Measurements from ENCODE around the gene LRP1B. TPM values are rescaled to one million over a fixed set of nuclear protein-coding genes. Genes with fewer than 3 reads are reported as not detected.

LRP1B gene
- total and polyA plus RNA-seq, 4 donors = 0.01 to 0.84 (median 0.17) TPM

- H3K9me3 ChIP-seq (ENCODE audit: control insufficient read depth in 4 of 4, low read length in 3 of 4) = no peaks in the 10 kb centered on the region
- no peaks in the 10 kb centered on the region for H3K27me3 ChIP-seq (ENCODE audit: control insufficient read depth in 4 of 4, insufficient read depth in 4 of 4, low read length in 3 of 4)
- no peak overlapping the region for H3K27ac ChIP-seq (ENCODE audit: low read depth in 1 of 2, low read length in 2 of 2)
- no peak for TF ChIP-seq HNF4A (conservative IDR thresholded peaks at IDR 0.05)
- no peaks in the 10 kb centered on the region for H3K36me3 ChIP-seq (ENCODE audit: control insufficient read depth in 4 of 4, insufficient read depth in 3 of 4, low read depth in 1 of 4, low read length in 3 of 4)
- no peaks in the 10 kb centered on the region for H3K4me1 ChIP-seq (ENCODE audit: control insufficient read depth in 4 of 4, insufficient read depth in 4 of 4, low read length in 3 of 4)
- no peak overlapping the region for H3K9ac ChIP-seq (ENCODE audit: low read depth in 1 of 2, low read length in 2 of 2)
- 79% methylated on average over 3 of the region's 3 CpGs for WGBS
- no peak overlapping the region for H3K4me3 ChIP-seq (ENCODE audit: low read depth in 1 of 3, low read length in 3 of 3)
- DNase-seq (ENCODE audit: low spot score) = no peak
These were observed 1460.9 kb downstream of the LRP1B start for GRCh38 chr2:140669911-140670310.

GRCh38 chr2:140667203-140667602, 1463.6 kb downstream of the LRP1B start:
- no peaks in the 10 kb centered on the region for H3K36me3 ChIP-seq (ENCODE audit: control insufficient read depth in 4 of 4, insufficient read depth in 3 of 4, low read depth in 1 of 4, low read length in 3 of 4)
- no peaks in the 10 kb centered on the region for H3K9me3 ChIP-seq (ENCODE audit: control insufficient read depth in 4 of 4, low read length in 3 of 4)
- H3K4me1 ChIP-seq (ENCODE audit: control insufficient read depth in 4 of 4, insufficient read depth in 4 of 4, low read length in 3 of 4) = no peaks in the 10 kb centered on the region
- TF ChIP-seq JUND (IDR thresholded peaks at IDR 0.05) = no peak
- TF ChIP-seq REST (IDR thresholded peaks at IDR 0.05) = no peak
- no peak for TF ChIP-seq EGR1 (IDR thresholded peaks at IDR 0.05; ENCODE audit: low read depth in 2 of 2)
- no peak for TF ChIP-seq HNF4A (conservative IDR thresholded peaks at IDR 0.05)
- no peak for TF ChIP-seq MAX (IDR thresholded peaks at IDR 0.05)
- no peak for TF ChIP-seq SP1 (IDR thresholded peaks at IDR 0.05)
- H3K27ac ChIP-seq (ENCODE audit: low read depth in 1 of 2, low read length in 2 of 2) = no peak overlapping the region
- WGBS = 65% methylated on average over 2 of the region's 2 CpGs
- DNase-seq (ENCODE audit: low spot score) = no peak
- no peak overlapping the region for H3K4me3 ChIP-seq (ENCODE audit: low read depth in 1 of 3, low read length in 3 of 3)
- H3K27me3 ChIP-seq (ENCODE audit: control insufficient read depth in 4 of 4, insufficient read depth in 4 of 4, low read length in 3 of 4) = no peaks in the 10 kb centered on the region
- no peak overlapping the region for H3K9ac ChIP-seq (ENCODE audit: low read depth in 1 of 2, low read length in 2 of 2)

GRCh38 chr2:140662504-140662903, 1468.3 kb downstream of the LRP1B start:
- Histone ChIP-seq H3K9ac (ENCODE audit: low read depth in 1 of 2, low read length in 2 of 2) (no peak overlapping the region), H3K9me3 (ENCODE audit: control insufficient read depth in 4 of 4, low read length in 3 of 4) (no peaks in the 10 kb centered on the region), H3K36me3 (ENCODE audit: control insufficient read depth in 4 of 4, insufficient read depth in 3 of 4, low read depth in 1 of 4, low read length in 3 of 4) (no peaks in the 10 kb centered on the region), H3K27me3 (ENCODE audit: control insufficient read depth in 4 of 4, insufficient read depth in 4 of 4, low read length in 3 of 4) (no peaks in the 10 kb centered on the region), H3K27ac (ENCODE audit: low read depth in 1 of 2, low read length in 2 of 2) (no peak overlapping the region), H3K4me1 (ENCODE audit: control insufficient read depth in 4 of 4, insufficient read depth in 4 of 4, low read length in 3 of 4) (no peaks in the 10 kb centered on the region), H3K4me3 (ENCODE audit: low read depth in 1 of 3, low read length in 3 of 3) (no peak overlapping the region)
- TF ChIP-seq ZBTB33 (IDR thresholded peaks at IDR 0.05) = no peak
- no peak for TF ChIP-seq NR2F2 (IDR thresholded peaks at IDR 0.05)
- no peak for TF ChIP-seq REST (IDR thresholded peaks at IDR 0.05)
- TF ChIP-seq SP1 (IDR thresholded peaks at IDR 0.05) = no peak
- no peak for TF ChIP-seq YY1 (IDR thresholded peaks at IDR 0.05)
- TF ChIP-seq GABPA (IDR thresholded peaks at IDR 0.05 in 1 of 2, conservative IDR thresholded peaks at IDR 0.05 in 1 of 2) = no peak
- TF ChIP-seq HNF4A (conservative IDR thresholded peaks at IDR 0.05) = no peak
- no peak for TF ChIP-seq CTCF (IDR thresholded peaks at IDR 0.05; ENCODE audit: low read depth, low read length, missing input control)
- TF ChIP-seq ATF3 (IDR thresholded peaks at IDR 0.05) = no peak
- no peak for TF ChIP-seq HNF4G (IDR thresholded peaks at IDR 0.05)
- TF ChIP-seq JUND (IDR thresholded peaks at IDR 0.05) = no peak
- TF ChIP-seq FOXA1 (IDR thresholded peaks at IDR 0.05) = no peak
- TF ChIP-seq TAF1 (conservative IDR thresholded peaks at IDR 0.05) = no peak
- no peak for TF ChIP-seq EGR1 (IDR thresholded peaks at IDR 0.05; ENCODE audit: low read depth in 2 of 2)
- TF ChIP-seq RXRA (IDR thresholded peaks at IDR 0.05) = no peak
- TF ChIP-seq MAX (IDR thresholded peaks at IDR 0.05) = no peak
- 94% methylated on average over 1 of the region's 1 CpG for WGBS
- no peak for DNase-seq (ENCODE audit: low spot score)
